DOHH2 (cell line): Measurements from ENCODE around the gene RO60.
A peak's percentile ranks its signal among the peaks of the same experiment; 100 is the strongest.
"Not testable (repeated sequence)": the region's sequence is repeated elsewhere in the genome, so short reads cannot be mapped to it uniquely, and the experiment has no call there.

Experiments used
- H3F3A ChIP-seq: fragments of 200-600 bp; sonication (generic), shearing (Covaris generic); 2 replicates; pipeline ENCODE4 v1.6.0; 2016; ENCODE audit warnings: antibody characterized with exemption, mild to moderate bottlenecking; ENCODE audit not compliant: control insufficient read depth, insufficient read depth
- H3K27ac ChIP-seq: fragments of 200-600 bp; sonication (generic); 2 replicates; pipeline ENCODE4 v1.5.1; 2014; ENCODE audit warnings: low read depth, mild to moderate bottlenecking, low read length, moderate library complexity
- H3K27me3 ChIP-seq: fragments of 200-600 bp; sonication (generic); 2 replicates; pipeline ENCODE4 v1.6.1; 2014; ENCODE audit warnings: mild to moderate bottlenecking, low read length, mixed read lengths; ENCODE audit not compliant: control insufficient read depth
- H3K36me3 ChIP-seq: fragments of 200-600 bp; sonication (generic); 2 replicates; pipeline ENCODE4 v1.6.1; 2014; ENCODE audit warnings: mild to moderate bottlenecking, low read length, moderate library complexity, mixed read lengths; ENCODE audit not compliant: control insufficient read depth
- H3K4me1 ChIP-seq: fragments of 200-600 bp; sonication (generic); 2 replicates; pipeline ENCODE4 v1.6.1; 2014; ENCODE audit warnings: mild to moderate bottlenecking, low read length, mixed read lengths; ENCODE audit not compliant: control insufficient read depth
- H3K4me2 ChIP-seq: fragments of 200-600 bp; sonication (generic); 2 replicates; pipeline ENCODE4 v1.6.0; 2014; ENCODE audit warnings: mild to moderate bottlenecking, low read length, moderate library complexity
- H3K4me3 ChIP-seq: fragments of 200-600 bp; sonication (generic); 2 replicates; pipeline ENCODE4 v1.5.1; 2014; ENCODE audit warnings: mild to moderate bottlenecking, low read length, mixed read lengths
- H3K79me2 ChIP-seq: fragments of 200-600 bp; sonication (generic); 2 replicates; pipeline ENCODE4 v1.6.1; 2014; ENCODE audit warnings: mild to moderate bottlenecking, low read length, mixed read lengths; ENCODE audit not compliant: control insufficient read depth
- H3K9me2 ChIP-seq: fragments of 200-600 bp; sonication (generic); replicated peaks from 2 replicates; pipeline ENCODE4 v1.6.1; 2014; ENCODE audit warnings: mild to moderate bottlenecking, low read length, mixed read lengths; ENCODE audit not compliant: control insufficient read depth
- H3K9me3 ChIP-seq: fragments of 200-600 bp; sonication (generic); 2 replicates; pipeline ENCODE4 v1.6.1; 2014; ENCODE audit warnings: antibody characterized with exemption, low read length, mixed read lengths; ENCODE audit not compliant: control insufficient read depth, insufficient read depth
- H4K20me1 ChIP-seq: fragments of 200-600 bp; sonication (generic); 2 replicates; pipeline ENCODE4 v1.6.0; 2014; ENCODE audit warnings: low read depth, mild to moderate bottlenecking, antibody characterized with exemption, low read length, moderate library complexity; ENCODE audit not compliant: control insufficient read depth, insufficient read depth
- EZH2phosphoT487 ChIP-seq: fragments of 200-600 bp; sonication (generic); IDR thresholded peaks from 2 replicates; pipeline ENCODE4 v1.6.1; 2017; ENCODE audit warnings: borderline replicate concordance, mild to moderate bottlenecking, antibody characterized with exemption, low read length, moderate library complexity, mixed read lengths
- TF ChIP-seq, protein P1 (sequence below): fragments of 200-600 bp; sonication (generic); IDR thresholded peaks from one replicate; pipeline ENCODE4 v1.5.1; 2014; ENCODE audit warnings: antibody characterized with exemption, mild to moderate bottlenecking, low read depth, low read length; ENCODE audit not compliant: poor library complexity, severe bottlenecking

RO60 gene

DNA sequence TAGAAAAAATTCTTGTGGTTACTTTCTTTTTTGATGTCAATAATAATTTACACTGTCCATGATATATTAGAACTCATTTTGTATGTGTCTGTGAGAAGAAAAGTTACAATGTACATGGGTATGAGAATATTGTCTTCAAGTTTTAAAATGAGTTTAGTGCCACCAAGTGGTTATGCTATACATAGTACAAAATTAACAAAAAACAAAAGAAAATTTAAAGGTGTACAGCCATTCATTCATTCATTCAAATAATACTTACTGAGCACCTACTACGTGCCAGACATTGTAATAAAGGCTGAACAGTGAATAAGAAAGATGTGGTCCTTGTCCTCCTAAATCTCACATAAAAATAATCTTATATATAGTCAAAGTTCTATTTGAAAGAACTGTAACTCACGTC, 28.0 kb upstream of the RO60 start:
- Histone ChIP-seq H3K36me3 (peaks cover 45% of the 10 kb centered on the region), H3K27me3 (no peaks in the 10 kb centered on the region), H3F3A (peaks cover 8% of the 10 kb centered on the region; the same call in 1 of the 2 replicates), H3K4me1 (no peaks in the 10 kb centered on the region), H3K79me2 (peaks cover 58% of the 10 kb centered on the region), H4K20me1 (no peaks in the 10 kb centered on the region), H3K27ac (no peak overlapping the region), H3K4me3 (no peak overlapping the region), H3K9me3 (no peaks in the 10 kb centered on the region), H3K4me2 (no peak overlapping the region), H3K9me2 (no peaks in the 10 kb centered on the region)
- TF ChIP-seq, protein P1, sequence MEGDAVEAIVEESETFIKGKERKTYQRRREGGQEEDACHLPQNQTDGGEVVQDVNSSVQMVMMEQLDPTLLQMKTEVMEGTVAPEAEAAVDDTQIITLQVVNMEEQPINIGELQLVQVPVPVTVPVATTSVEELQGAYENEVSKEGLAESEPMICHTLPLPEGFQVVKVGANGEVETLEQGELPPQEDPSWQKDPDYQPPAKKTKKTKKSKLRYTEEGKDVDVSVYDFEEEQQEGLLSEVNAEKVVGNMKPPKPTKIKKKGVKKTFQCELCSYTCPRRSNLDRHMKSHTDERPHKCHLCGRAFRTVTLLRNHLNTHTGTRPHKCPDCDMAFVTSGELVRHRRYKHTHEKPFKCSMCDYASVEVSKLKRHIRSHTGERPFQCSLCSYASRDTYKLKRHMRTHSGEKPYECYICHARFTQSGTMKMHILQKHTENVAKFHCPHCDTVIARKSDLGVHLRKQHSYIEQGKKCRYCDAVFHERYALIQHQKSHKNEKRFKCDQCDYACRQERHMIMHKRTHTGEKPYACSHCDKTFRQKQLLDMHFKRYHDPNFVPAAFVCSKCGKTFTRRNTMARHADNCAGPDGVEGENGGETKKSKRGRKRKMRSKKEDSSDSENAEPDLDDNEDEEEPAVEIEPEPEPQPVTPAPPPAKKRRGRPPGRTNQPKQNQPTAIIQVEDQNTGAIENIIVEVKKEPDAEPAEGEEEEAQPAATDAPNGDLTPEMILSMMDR = peak; percentile 38
- no peak for TF ChIP-seq EZH2phosphoT487

DNA sequence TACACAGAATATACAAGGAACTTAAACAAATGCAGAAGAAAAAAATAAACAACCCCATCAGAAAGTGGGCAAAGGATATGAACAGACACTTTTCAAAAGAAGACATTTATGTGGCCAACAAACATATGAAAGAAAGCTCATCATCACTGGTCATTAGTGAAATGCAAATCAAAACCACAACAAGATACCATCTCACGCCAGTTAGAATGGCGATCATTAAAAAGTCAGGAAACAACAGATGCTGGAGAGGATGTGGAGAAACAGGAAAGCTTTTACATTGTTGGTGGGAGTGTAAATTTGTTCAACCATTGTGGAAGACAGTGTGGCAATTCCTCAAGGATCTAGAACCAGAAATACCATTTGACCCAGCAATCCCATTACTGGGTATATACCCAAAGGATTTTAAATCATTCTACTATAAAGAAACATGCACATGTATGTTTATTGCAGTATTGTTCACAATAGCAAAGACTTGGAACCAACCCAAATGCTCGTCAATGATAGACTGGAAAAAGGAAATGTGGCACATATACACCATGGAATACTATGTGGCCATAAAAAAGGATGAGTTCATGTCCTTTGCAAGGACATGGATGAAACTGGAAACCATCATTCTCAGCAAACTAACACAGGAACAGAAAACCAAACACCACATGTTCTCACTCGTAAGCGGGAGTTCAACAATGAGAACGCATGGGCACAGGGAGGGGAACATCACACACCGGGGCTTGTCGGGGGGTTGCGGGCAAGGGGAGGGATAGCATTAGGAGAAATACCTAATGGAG, 26.6 kb upstream of the RO60 start:
- not testable (repeated sequence) for H3K4me1 ChIP-seq, H3K4me3 ChIP-seq, H3K9me3 ChIP-seq, H3K9me2 ChIP-seq, H3K4me2 ChIP-seq, H3K27ac ChIP-seq, H3F3A ChIP-seq, H4K20me1 ChIP-seq, H3K27me3 ChIP-seq
- H3K36me3 ChIP-seq = peaks cover 47% of the 10 kb centered on the region
- H3K79me2 ChIP-seq = peaks cover 72% of the 10 kb centered on the region

DNA sequence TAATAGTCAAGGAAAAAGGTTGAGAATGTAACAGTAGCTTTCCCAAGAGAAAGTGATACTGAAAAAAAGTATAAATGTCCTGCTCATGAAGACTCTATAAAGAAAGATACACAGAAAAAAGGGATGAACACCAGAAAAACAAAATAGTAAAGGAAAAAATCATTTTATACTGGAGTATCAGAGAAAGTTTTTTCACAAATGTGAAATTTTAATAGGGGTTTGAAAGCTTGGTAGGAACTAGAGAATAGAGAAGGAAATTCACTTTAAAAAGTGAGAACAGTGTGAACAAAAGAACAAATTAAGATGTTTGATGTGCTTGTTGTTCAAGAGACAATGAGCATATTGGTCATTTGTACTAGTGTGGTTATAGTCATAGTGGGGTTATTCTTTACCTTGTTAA, 25.8 kb upstream of the RO60 start:
- H3K4me3 ChIP-seq = no peak overlapping the region
- H3K9me2 ChIP-seq = no peaks in the 10 kb centered on the region
- H3K27ac ChIP-seq = no peak overlapping the region
- peaks cover 4% of the 10 kb centered on the region; the same call in 1 of the 2 replicates for H3F3A ChIP-seq
- H4K20me1 ChIP-seq = 0 out of 2 replicates have a peak, but pooled peaks cover 2% of the 10 kb centered on the region
- peaks cover 79% of the 10 kb centered on the region for H3K79me2 ChIP-seq
- H3K4me2 ChIP-seq = no peak overlapping the region
- no peaks in the 10 kb centered on the region for H3K27me3 ChIP-seq
- no peaks in the 10 kb centered on the region for H3K9me3 ChIP-seq
- no peak for TF ChIP-seq EZH2phosphoT487
- TF ChIP-seq, protein P1 = no peak
- no peaks in the 10 kb centered on the region for H3K4me1 ChIP-seq
- peaks cover 47% of the 10 kb centered on the region for H3K36me3 ChIP-seq

DNA sequence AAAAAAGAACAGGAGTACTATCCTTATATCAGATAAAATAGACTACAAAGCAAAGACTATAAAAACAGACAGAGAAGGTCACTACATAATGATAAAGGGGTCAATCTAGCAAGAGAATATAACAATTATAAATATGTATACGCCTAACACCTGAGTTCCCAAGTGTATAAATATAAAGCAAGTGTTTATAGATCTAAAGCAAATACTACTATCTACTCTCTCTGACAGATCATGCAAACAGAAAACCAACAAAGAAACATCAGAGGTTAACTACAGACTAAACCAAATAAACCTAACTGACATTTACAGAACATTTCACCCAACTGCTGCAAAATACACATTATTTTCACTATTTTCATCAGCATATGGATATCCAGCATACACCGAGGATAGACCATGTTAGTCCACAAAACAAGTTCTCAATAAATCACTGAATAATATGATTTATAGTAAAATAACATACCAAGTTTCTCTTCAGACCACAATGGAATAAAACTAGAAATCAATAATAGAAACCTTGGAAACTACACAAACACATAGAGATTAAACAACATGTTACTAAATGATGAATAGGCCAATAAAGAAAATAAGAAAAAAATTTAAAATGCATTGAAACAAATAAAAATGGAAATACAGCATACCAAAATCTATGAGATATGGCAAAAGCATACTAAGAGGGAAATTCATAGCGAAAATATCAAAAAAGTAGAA, 22.9 kb upstream of the RO60 start:
- H3K27me3 ChIP-seq = no peaks in the 10 kb centered on the region
- H4K20me1 ChIP-seq = 0 out of 2 replicates have a peak, but pooled peaks cover 2% of the 10 kb centered on the region
- H3K4me3 ChIP-seq = no peak overlapping the region
- H3K4me2 ChIP-seq = no peak overlapping the region
- H3K79me2 ChIP-seq = peaks cover 87% of the 10 kb centered on the region
- H3K36me3 ChIP-seq = peaks cover 33% of the 10 kb centered on the region
- no peaks in the 10 kb centered on the region for H3K9me3 ChIP-seq
- no peaks in the 10 kb centered on the region for H3F3A ChIP-seq
- H3K27ac ChIP-seq = no peak overlapping the region
- no peaks in the 10 kb centered on the region for H3K9me2 ChIP-seq
- TF ChIP-seq, protein P1 = no peak
- TF ChIP-seq EZH2phosphoT487 = no peak
- no peaks in the 10 kb centered on the region for H3K4me1 ChIP-seq
